GM12874 (cell line): Measurements from ENCODE around the gene GPR156.

Experiments
- TF ChIP-seq, protein P1 (sequence below): IDR thresholded peaks from 2 replicates; pipeline ENCODE4 v1.5.1; 2011; ENCODE audit warnings: low read depth, mild to moderate bottlenecking, control low read depth, low read length, moderate library complexity; ENCODE audit not compliant: insufficient read depth

Gene GPR156

GRCh38 chr3:120168611-120169010 is 116.4 kb downstream of the GPR156 start:
- TF ChIP-seq, protein P1, sequence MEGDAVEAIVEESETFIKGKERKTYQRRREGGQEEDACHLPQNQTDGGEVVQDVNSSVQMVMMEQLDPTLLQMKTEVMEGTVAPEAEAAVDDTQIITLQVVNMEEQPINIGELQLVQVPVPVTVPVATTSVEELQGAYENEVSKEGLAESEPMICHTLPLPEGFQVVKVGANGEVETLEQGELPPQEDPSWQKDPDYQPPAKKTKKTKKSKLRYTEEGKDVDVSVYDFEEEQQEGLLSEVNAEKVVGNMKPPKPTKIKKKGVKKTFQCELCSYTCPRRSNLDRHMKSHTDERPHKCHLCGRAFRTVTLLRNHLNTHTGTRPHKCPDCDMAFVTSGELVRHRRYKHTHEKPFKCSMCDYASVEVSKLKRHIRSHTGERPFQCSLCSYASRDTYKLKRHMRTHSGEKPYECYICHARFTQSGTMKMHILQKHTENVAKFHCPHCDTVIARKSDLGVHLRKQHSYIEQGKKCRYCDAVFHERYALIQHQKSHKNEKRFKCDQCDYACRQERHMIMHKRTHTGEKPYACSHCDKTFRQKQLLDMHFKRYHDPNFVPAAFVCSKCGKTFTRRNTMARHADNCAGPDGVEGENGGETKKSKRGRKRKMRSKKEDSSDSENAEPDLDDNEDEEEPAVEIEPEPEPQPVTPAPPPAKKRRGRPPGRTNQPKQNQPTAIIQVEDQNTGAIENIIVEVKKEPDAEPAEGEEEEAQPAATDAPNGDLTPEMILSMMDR = no peak

DNA sequence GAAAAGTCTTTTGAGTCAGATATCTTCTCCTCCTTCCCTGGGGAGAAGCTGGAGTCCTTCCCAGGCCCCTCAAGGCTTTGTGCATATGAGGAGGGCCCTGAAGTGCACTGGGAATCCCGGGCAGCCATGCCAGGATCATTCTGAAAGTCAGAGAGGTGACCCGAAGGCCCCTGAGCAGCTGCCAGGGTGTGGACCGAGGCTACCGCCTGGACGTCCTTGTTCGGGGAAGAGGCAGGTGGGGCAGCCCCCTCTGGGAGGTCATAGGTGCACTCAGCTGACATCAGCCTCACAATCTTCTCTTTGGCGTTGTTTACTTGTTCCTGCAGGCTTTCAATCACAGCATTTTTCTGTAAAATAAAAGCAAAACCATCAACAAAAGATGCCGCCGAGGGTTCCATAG is 117.0 kb downstream of the GPR156 start:
- TF ChIP-seq, protein P1 = no peak

GRCh38 chr3:120167488-120167887 is 117.5 kb downstream of the GPR156 start:
- TF ChIP-seq, protein P1 = no peak

- TF ChIP-seq, protein P1 = no peak
These were observed 121.2 kb downstream of the GPR156 start for GRCh38 chr3:120163816-120164215.

- TF ChIP-seq, protein P1 = no peak
These were observed 122.0 kb downstream of the GPR156 start for GRCh38 chr3:120163026-120163425.

- TF ChIP-seq, protein P1 = no peak
These were observed 122.6 kb downstream of the GPR156 start for GRCh38 chr3:120162400-120162799.

DNA sequence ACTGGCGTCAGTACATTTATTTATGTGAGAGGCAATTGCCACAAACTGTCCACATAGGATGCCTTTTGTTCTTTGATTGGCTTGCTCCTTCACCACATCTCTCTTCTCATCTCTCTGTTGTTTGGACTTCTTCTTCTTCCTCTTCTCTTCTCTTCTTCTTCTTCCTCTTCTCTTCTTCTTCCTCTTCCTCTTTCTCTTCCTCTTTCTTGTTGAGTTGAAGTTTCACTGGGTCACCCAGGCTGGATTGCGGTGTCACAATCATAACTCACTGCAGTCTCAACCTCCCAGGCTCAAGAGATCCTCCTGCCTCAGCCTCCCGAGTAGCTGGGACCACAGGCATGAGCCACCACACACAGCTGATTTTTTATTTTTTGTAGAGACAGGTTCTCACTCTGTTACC is 123.1 kb downstream of the GPR156 start:
- TF ChIP-seq, protein P1 = no peak

DNA sequence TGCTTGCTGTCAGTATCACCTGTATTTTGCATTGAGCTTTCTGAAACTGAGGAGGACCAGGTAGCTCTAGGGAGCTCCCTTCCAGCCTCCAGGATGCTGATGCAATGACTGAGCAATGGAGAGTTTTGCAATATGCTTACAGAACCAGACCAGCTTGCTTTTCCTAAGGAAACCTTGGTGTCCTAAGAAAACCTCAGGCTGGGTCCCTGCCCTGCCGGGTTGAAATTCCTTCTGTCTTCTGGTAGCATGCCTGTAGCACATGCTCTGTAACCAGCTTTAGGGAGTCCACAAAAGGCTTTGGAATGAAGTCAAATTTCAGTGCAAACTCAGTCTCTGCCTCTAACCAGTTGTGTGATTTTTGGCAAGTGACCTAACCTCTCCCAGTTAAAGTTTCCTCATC is 125.0 kb downstream of the GPR156 start:
- TF ChIP-seq, protein P1 = no peak
